Muscle layer of colon (tissue), 2 donors: ENCODE results near the gene APOBEC2.
A peak's percentile ranks its signal among the peaks of the same experiment; 100 is the strongest.

Experiments used
- H3K27ac ChIP-seq: one replicate; pipeline ENCODE4 v1.7.0; 2013; ENCODE audit warnings: low read depth, mild to moderate bottlenecking, low read length, moderate library complexity
- H3K27me3 ChIP-seq, 2 donors: one replicate each; pipeline ENCODE4 v1.7.0; 2013; ENCODE audit warnings: low read length in 2 of 2, mild to moderate bottlenecking in 2 of 2; ENCODE audit not compliant: insufficient read depth in 2 of 2, control insufficient read depth in 1 of 2
- H3K36me3 ChIP-seq: one replicate; pipeline ENCODE4 v1.7.0; 2013; ENCODE audit warnings: mild to moderate bottlenecking, low read length; ENCODE audit not compliant: insufficient read depth
- H3K4me1 ChIP-seq: one replicate; pipeline ENCODE4 v1.7.0; 2013; ENCODE audit warnings: mild to moderate bottlenecking, low read length; ENCODE audit not compliant: insufficient read depth
- H3K4me3 ChIP-seq, 2 donors: one replicate each; pipeline ENCODE4 v1.7.0; 2013; ENCODE audit warnings: low read length in 2 of 2, low read depth in 1 of 2, mild to moderate bottlenecking in 1 of 2, moderate library complexity in 1 of 2
- H3K9ac ChIP-seq: one replicate; pipeline ENCODE4 v1.7.0; 2013; ENCODE audit warnings: low read length
- H3K9me3 ChIP-seq: one replicate; pipeline ENCODE4 v1.7.0; 2013; ENCODE audit warnings: mild to moderate bottlenecking, low read length
- donor health status: abdominal sarcoma.
- donor health status: Adenocarcinoma of cecum.

The APOBEC2 gene

GRCh38 chr6:41065550-41066026 lies 12.6 kb downstream of the APOBEC2 start:
- Histone ChIP-seq H3K4me3 (no peak overlapping the region), H3K27ac (no peak overlapping the region), H3K9me3 (no peaks in the 10 kb centered on the region), H3K36me3 (peaks cover 18% of the 10 kb centered on the region), H3K4me1 (peaks cover 9% of the 10 kb centered on the region), H3K9ac (no peak overlapping the region), H3K27me3 (no peaks in the 10 kb centered on the region)

- peaks cover 18% of the 10 kb centered on the region for H3K36me3 ChIP-seq
- no peak overlapping the region for H3K4me3 ChIP-seq
- H3K27me3 ChIP-seq = no peaks in the 10 kb centered on the region
- H3K9me3 ChIP-seq = no peaks in the 10 kb centered on the region
- no peak overlapping the region for H3K27ac ChIP-seq
- no peak overlapping the region for H3K9ac ChIP-seq
- H3K4me1 ChIP-seq = peaks cover 15% of the 10 kb centered on the region
Measured at GRCh38 chr6:41066867-41067304, 13.9 kb downstream of the APOBEC2 start.

- peaks cover 33% of the 10 kb centered on the region for H3K4me1 ChIP-seq
- H3K9me3 ChIP-seq = no peaks in the 10 kb centered on the region
- H3K27me3 ChIP-seq = no peaks in the 10 kb centered on the region
- H3K36me3 ChIP-seq = peaks cover 18% of the 10 kb centered on the region
- H3K4me3 ChIP-seq = peak overlapping the region; percentile 43 to 73
- H3K9ac ChIP-seq = peak overlapping the region; percentile 90
- peak overlapping the region; percentile 91 for H3K27ac ChIP-seq
Measured at GRCh38 chr6:41071501-41071922, 18.5 kb downstream of the APOBEC2 start.

- Histone ChIP-seq H3K27ac (peak within 1 kb of the TSS; percentile 100), H3K36me3 (peaks cover 16% of the 10 kb centered on the region), H3K9ac (peak within 1 kb of the TSS; percentile 90), H3K9me3 (no peaks in the 10 kb centered on the region), H3K27me3 (no peaks in the 10 kb centered on the region), H3K4me1 (peaks cover 31% of the 10 kb centered on the region), H3K4me3 (peak within 1 kb of the TSS; percentile 77 to 88)
Measured at GRCh38 chr6:41071923-41072835, 19.2 kb downstream of the APOBEC2 start, which contains the start of gene OARD1. Gene OARD1, minus strand, starts transcription at chr6:41072356. Its CDS starts 722 bp downstream, at chr6:41071634.

GRCh38 chr6:41072836-41073202 lies 19.8 kb downstream of the APOBEC2 start, which contains the start of gene NFYA:
Gene NFYA, plus strand, starts transcription at chr6:41072974. Its CDS starts 6,116 bp downstream, at chr6:41079090.
- Histone ChIP-seq H3K36me3 (peaks cover 9% of the 10 kb centered on the region), H3K4me1 (peaks cover 31% of the 10 kb centered on the region), H3K27me3 (no peaks in the 10 kb centered on the region)

GRCh38 chr6:41073203-41073967 lies 20.4 kb downstream of the APOBEC2 start:
- Histone ChIP-seq H3K4me3 (peak overlapping the region; percentile 77 to 88), H3K4me1 (peaks cover 31% of the 10 kb centered on the region), H3K27ac (peak overlapping the region; percentile 100), H3K36me3 (peaks cover 4% of the 10 kb centered on the region), H3K27me3 (no peaks in the 10 kb centered on the region), H3K9ac (peak overlapping the region; percentile 79), H3K9me3 (no peaks in the 10 kb centered on the region)

More at GRCh38 chr6:41072836-41073202, 19.8 kb downstream of the APOBEC2 start, which contains the start of gene NFYA:
- Histone ChIP-seq H3K9me3 (no peaks in the 10 kb centered on the region), H3K4me3 (peak within 1 kb of the TSS; percentile 77 to 88), H3K9ac (peak within 1 kb of the TSS; percentile 90), H3K27ac (peak within 1 kb of the TSS; percentile 100)

GRCh38 chr6:41073968-41074691 lies 21.1 kb downstream of the APOBEC2 start:
- Histone ChIP-seq H3K4me1 (peaks cover 31% of the 10 kb centered on the region), H3K9ac (peak overlapping the region; percentile 79), H3K4me3 (peak overlapping the region; percentile 77 to 88), H3K27me3 (no peaks in the 10 kb centered on the region), H3K9me3 (no peaks in the 10 kb centered on the region), H3K36me3 (peaks cover 7% of the 10 kb centered on the region), H3K27ac (peak overlapping the region; percentile 100)

GRCh38 chr6:41074692-41075436 lies 21.9 kb downstream of the APOBEC2 start:
- Histone ChIP-seq H3K27me3 (no peaks in the 10 kb centered on the region), H3K4me1 (peaks cover 31% of the 10 kb centered on the region), H3K4me3 (peak overlapping the region in 1 of 2 donors; percentile 77), H3K9me3 (no peaks in the 10 kb centered on the region), H3K36me3 (peaks cover 11% of the 10 kb centered on the region), H3K27ac (no peak overlapping the region), H3K9ac (peak overlapping the region; percentile 14)

GRCh38 chr6:41075651-41076626 lies 22.9 kb downstream of the APOBEC2 start:
- Histone ChIP-seq H3K36me3 (peaks cover 21% of the 10 kb centered on the region), H3K27me3 (no peaks in the 10 kb centered on the region), H3K9ac (peak overlapping the region; percentile 14), H3K27ac (no peak overlapping the region), H3K4me3 (no peak overlapping the region), H3K9me3 (no peaks in the 10 kb centered on the region), H3K4me1 (peaks cover 23% of the 10 kb centered on the region)
